Suprapubic skin (tissue), 3 donors: ENCODE results near the gene TUNAR.

Experiments used
- CTCF ChIP-seq, 2 donors: fragments of 200-600 bp in 1 of 2; fragments of 450-650 bp in 1 of 2; sonication (generic) in 1 of 2; IDR thresholded peaks; one replicate each; pipeline ENCODE4 v1.5.1; 2016 to 2019; ENCODE audit warnings: antibody characterized with exemption in 2 of 2, mild to moderate bottlenecking in 1 of 2, moderate library complexity in 1 of 2
- EP300 ChIP-seq: sonication (generic); formaldehyde crosslinking; IDR thresholded peaks from one replicate; pipeline ENCODE4 v1.6.1; 2017; ENCODE audit warnings: antibody characterized with exemption
- POLR2A ChIP-seq, 2 donors: fragments of 450-650 bp; IDR thresholded peaks; one replicate each; pipeline ENCODE4 v1.6.1; 2017; ENCODE audit warnings: antibody characterized with exemption in 2 of 2, mild to moderate bottlenecking in 2 of 2, moderate library complexity in 2 of 2

GRCh38 chr14:95941897-95942296 is 65.3 kb downstream of the TUNAR start:
- TF ChIP-seq POLR2A (IDR thresholded peaks at IDR 0.05) (no peak), EP300 (no peak), CTCF (IDR thresholded peaks at IDR 0.05) (no peak)
